ENCODE measurements around the gene GNG12.

The GNG12 gene

GRCh38 chr1:67780637-67781036, 52.6 kb downstream of the GNG12 start:
- no peak for TF ChIP-seq MYC (IDR thresholded peaks at IDR 0.05; ENCODE audit: low read depth, low read length)
- no peak for TF ChIP-seq POLR2A (IDR thresholded peaks at IDR 0.05; ENCODE audit: extremely low read depth, insufficient read length)
- TF ChIP-seq, protein P1, sequence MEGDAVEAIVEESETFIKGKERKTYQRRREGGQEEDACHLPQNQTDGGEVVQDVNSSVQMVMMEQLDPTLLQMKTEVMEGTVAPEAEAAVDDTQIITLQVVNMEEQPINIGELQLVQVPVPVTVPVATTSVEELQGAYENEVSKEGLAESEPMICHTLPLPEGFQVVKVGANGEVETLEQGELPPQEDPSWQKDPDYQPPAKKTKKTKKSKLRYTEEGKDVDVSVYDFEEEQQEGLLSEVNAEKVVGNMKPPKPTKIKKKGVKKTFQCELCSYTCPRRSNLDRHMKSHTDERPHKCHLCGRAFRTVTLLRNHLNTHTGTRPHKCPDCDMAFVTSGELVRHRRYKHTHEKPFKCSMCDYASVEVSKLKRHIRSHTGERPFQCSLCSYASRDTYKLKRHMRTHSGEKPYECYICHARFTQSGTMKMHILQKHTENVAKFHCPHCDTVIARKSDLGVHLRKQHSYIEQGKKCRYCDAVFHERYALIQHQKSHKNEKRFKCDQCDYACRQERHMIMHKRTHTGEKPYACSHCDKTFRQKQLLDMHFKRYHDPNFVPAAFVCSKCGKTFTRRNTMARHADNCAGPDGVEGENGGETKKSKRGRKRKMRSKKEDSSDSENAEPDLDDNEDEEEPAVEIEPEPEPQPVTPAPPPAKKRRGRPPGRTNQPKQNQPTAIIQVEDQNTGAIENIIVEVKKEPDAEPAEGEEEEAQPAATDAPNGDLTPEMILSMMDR (IDR thresholded peaks at IDR 0.05; ENCODE audit: low read depth, low read length) = no peak
- TF ChIP-seq MAX (IDR thresholded peaks at IDR 0.05; ENCODE audit: low read depth, low read length) = no peak
- DNase-seq (ENCODE audit: low read depth) = no peak
- H3K4me3 ChIP-seq (ENCODE audit: low read depth, low read length) = no peak overlapping the region

- no peak for DNase-seq (ENCODE audit: low read depth)
- no peak for TF ChIP-seq MYC (IDR thresholded peaks at IDR 0.05; ENCODE audit: low read depth, low read length)
- TF ChIP-seq MAX (IDR thresholded peaks at IDR 0.05; ENCODE audit: low read depth, low read length) = no peak
- no peak for TF ChIP-seq POLR2A (IDR thresholded peaks at IDR 0.05; ENCODE audit: extremely low read depth, insufficient read length)
- TF ChIP-seq, protein P1 (IDR thresholded peaks at IDR 0.05; ENCODE audit: low read depth, low read length) = no peak
- H3K4me3 ChIP-seq (ENCODE audit: low read depth, low read length) = no peak overlapping the region
Observed at GRCh38 chr1:67777440-67777839, 55.8 kb downstream of the GNG12 start.

DNA sequence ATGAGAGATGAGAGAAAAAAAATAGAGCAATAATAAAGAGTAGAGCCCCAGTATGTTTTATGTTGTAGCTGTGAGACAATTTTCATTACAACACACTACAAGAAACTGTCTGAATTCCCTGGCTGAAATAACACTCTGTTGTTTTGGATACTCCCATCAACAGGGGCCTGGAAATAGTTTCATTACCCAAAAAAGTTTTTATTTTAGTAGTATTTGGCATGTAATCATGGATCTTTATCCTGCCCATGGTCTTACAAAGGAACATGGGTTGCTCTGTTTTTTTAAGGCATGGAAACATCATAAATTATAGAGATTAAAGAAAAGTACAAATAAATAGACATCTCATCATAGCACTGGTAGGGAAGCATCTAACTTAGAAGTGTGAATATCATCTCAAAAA, 56.3 kb downstream of the GNG12 start:
- TF ChIP-seq MAX (IDR thresholded peaks at IDR 0.05; ENCODE audit: low read depth, low read length) (no peak), MYC (IDR thresholded peaks at IDR 0.05; ENCODE audit: low read depth, low read length) (no peak), POLR2A (IDR thresholded peaks at IDR 0.05; ENCODE audit: extremely low read depth, insufficient read length) (no peak)
- TF ChIP-seq, protein P1 (IDR thresholded peaks at IDR 0.05; ENCODE audit: low read depth, low read length) = no peak
- H3K4me3 ChIP-seq (ENCODE audit: low read depth, low read length) = no peak overlapping the region
- no peak for DNase-seq (ENCODE audit: low read depth)

- TF ChIP-seq MYC (IDR thresholded peaks at IDR 0.05; ENCODE audit: low read depth, low read length) (no peak), POLR2A (IDR thresholded peaks at IDR 0.05; ENCODE audit: extremely low read depth, insufficient read length) (no peak), MAX (IDR thresholded peaks at IDR 0.05; ENCODE audit: low read depth, low read length) (no peak)
- TF ChIP-seq, protein P1 (IDR thresholded peaks at IDR 0.05; ENCODE audit: low read depth, low read length) = no peak
- DNase-seq (ENCODE audit: low read depth) = no peak
- no peak overlapping the region for H3K4me3 ChIP-seq (ENCODE audit: low read depth, low read length)
Observed at GRCh38 chr1:67773462-67773861, 59.8 kb downstream of the GNG12 start.

DNA sequence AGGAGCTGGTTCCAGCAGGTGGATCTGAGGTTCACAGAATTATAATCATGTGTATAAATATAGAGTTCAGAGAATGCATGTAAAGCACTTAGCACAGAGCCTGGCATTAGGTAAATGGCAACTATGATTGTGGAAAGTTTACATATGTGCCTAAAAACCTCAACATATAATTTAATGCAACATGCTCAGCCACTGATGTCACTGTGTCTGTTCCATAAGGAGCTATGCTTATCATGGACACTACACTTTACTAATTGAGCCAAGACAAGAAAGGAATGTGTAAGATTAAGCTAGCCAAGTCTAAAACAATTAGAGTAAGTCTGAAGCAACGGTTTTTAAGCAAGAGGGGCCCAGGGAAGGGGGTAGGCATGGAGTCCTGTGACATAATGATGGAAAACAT, 61.5 kb downstream of the GNG12 start:
- TF ChIP-seq MAX (IDR thresholded peaks at IDR 0.05; ENCODE audit: low read depth, low read length) (no peak), POLR2A (IDR thresholded peaks at IDR 0.05; ENCODE audit: extremely low read depth, insufficient read length) (no peak), MYC (IDR thresholded peaks at IDR 0.05; ENCODE audit: low read depth, low read length) (no peak)
- TF ChIP-seq, protein P1 (IDR thresholded peaks at IDR 0.05; ENCODE audit: low read depth, low read length) = no peak
- no peak overlapping the region for H3K4me3 ChIP-seq (ENCODE audit: low read depth, low read length)
- no peak for DNase-seq (ENCODE audit: low read depth)

DNA sequence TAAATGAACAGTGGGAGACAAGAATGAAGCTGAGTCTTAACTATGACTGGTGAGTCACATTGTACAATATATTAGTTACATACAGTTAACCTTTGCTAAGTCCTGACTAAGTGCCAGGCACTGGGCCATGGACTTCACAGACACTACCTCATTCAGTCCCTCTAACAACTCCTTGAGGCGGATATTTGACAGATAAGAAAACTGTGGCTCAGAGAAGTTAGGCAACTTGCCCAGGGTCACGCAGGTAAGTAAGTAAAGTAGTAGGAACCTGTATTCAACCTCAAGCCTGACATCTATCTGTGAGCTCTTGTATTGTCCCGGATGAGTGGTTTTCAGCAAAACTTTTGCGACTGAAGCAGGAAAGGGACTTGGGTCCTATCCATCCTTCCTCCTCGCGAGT, 62.1 kb downstream of the GNG12 start:
- DNase-seq (ENCODE audit: low read depth) = no peak
- TF ChIP-seq MYC (IDR thresholded peaks at IDR 0.05; ENCODE audit: low read depth, low read length) (no peak), MAX (IDR thresholded peaks at IDR 0.05; ENCODE audit: low read depth, low read length) (no peak), POLR2A (IDR thresholded peaks at IDR 0.05; ENCODE audit: extremely low read depth, insufficient read length) (no peak)
- TF ChIP-seq, protein P1 (IDR thresholded peaks at IDR 0.05; ENCODE audit: low read depth, low read length) = no peak
- H3K4me3 ChIP-seq (ENCODE audit: low read depth, low read length) = no peak overlapping the region

Data from NB4 (cell line).